Mesothelial cell of epicardium (in vitro differentiated cells): ENCODE data around the gene KCNJ6. TPM values are rescaled to one million over a fixed set of nuclear protein-coding genes. Genes with fewer than 3 reads are reported as not detected.

Experiments
- DNase-seq, 2 experiments: peaks; one replicate each; pipeline ENCODE4 v3.0.0; 2021; ENCODE audit warnings: low spot score in 2 of 2; ENCODE audit not compliant: unreplicated experiment in 2 of 2
- H3K27ac Mint-ChIP-seq: 2 replicates; pipeline ENCODE4 v1.8.0; 2021; ENCODE audit warnings: mixed read lengths
- H3K27me3 Mint-ChIP-seq: 2 replicates; pipeline ENCODE4 v1.8.0; 2021; ENCODE audit warnings: low read depth, mixed read lengths
- H3K36me3 Mint-ChIP-seq: 2 replicates; pipeline ENCODE4 v1.8.0; 2021; ENCODE audit warnings: mixed read lengths
- H3K4me1 Mint-ChIP-seq: 2 replicates; pipeline ENCODE4 v1.8.0; 2021; ENCODE audit warnings: mixed read lengths
- H3K4me3 Mint-ChIP-seq: 2 replicates; pipeline ENCODE4 v1.8.0; 2021; ENCODE audit warnings: mild to moderate bottlenecking, moderate library complexity, mixed read lengths
- H3K9me3 Mint-ChIP-seq: 2 replicates; pipeline ENCODE4 v1.8.0; 2021; ENCODE audit warnings: mixed read lengths
- CTCF ChIP-seq: fragments of 200-600 bp; sonication (generic); IDR thresholded peaks from one replicate; pipeline ENCODE4 v1.5.0; 2021; ENCODE audit warnings: antibody characterized with exemption; ENCODE audit not compliant: unreplicated experiment
- total RNA-seq: library from RNA; stranded (reverse); gene quantifications from 3 replicates; pipeline ENCODE4 v1.2.1, GENCODE V29; 2021

KCNJ6 gene
- 0.02 TPM in 2 of 3 replicates, not detected in the other for total RNA-seq

GRCh38 chr21:37916310-37917051 is at the start of gene KCNJ6:
TSS of gene KCNJ6 (minus strand) at chr21:37916457. CDS start at chr21:37840682, 75,775 bp downstream.
- Mint-ChIP-seq H3K4me3 (peak within 1 kb of the TSS; percentile 53), H3K36me3 (no peaks in the 10 kb centered on the region), H3K27me3 (peaks cover 96% of the 10 kb centered on the region), H3K9me3 (no peaks in the 10 kb centered on the region), H3K27ac (no peak within 1 kb of the TSS), H3K4me1 (peaks cover 13% of the 10 kb centered on the region)
- peak; percentile 47 for TF ChIP-seq CTCF
- peak; percentile 46 to 71 for DNase-seq

- H3K9me3 Mint-ChIP-seq, result no peaks in the 10 kb centered on the region
- no peaks in the 10 kb centered on the region for H3K36me3 Mint-ChIP-seq
- H3K4me1 Mint-ChIP-seq, result no peaks in the 10 kb centered on the region
- DNase-seq, result no peak
- peaks cover 30% of the 10 kb centered on the region for H3K27me3 Mint-ChIP-seq
- H3K27ac Mint-ChIP-seq, result no peak overlapping the region
- H3K4me3 Mint-ChIP-seq, result no peak overlapping the region
- TF ChIP-seq CTCF, result no peak
These were observed 49.0 kb upstream of the KCNJ6 start for GRCh38 chr21:37965088-37965805.

- Mint-ChIP-seq H3K36me3 (no peaks in the 10 kb centered on the region), H3K4me1 (no peaks in the 10 kb centered on the region), H3K27me3 (peaks cover 65% of the 10 kb centered on the region), H3K9me3 (no peaks in the 10 kb centered on the region), H3K4me3 (no peak overlapping the region), H3K27ac (no peak overlapping the region)
- DNase-seq, result no peak
- TF ChIP-seq CTCF, result no peak
These were observed 42.3 kb upstream of the KCNJ6 start for GRCh38 chr21:37958537-37958936.

GRCh38 chr21:37956772-37957171 is 40.5 kb upstream of the KCNJ6 start:
- TF ChIP-seq CTCF, result no peak
- DNase-seq, result no peak
- Mint-ChIP-seq H3K27me3 (peaks cover 64% of the 10 kb centered on the region), H3K4me3 (no peak overlapping the region), H3K27ac (no peak overlapping the region), H3K36me3 (no peaks in the 10 kb centered on the region), H3K4me1 (no peaks in the 10 kb centered on the region), H3K9me3 (no peaks in the 10 kb centered on the region)

GRCh38 chr21:37945036-37945435 is 28.8 kb upstream of the KCNJ6 start:
- no peaks in the 10 kb centered on the region for H3K36me3 Mint-ChIP-seq
- no peak for DNase-seq
- no peak overlapping the region for H3K27ac Mint-ChIP-seq
- TF ChIP-seq CTCF, result no peak
- no peaks in the 10 kb centered on the region for H3K4me1 Mint-ChIP-seq
- peaks cover 7% of the 10 kb centered on the region for H3K9me3 Mint-ChIP-seq
- H3K27me3 Mint-ChIP-seq, result peaks cover 10% of the 10 kb centered on the region
- H3K4me3 Mint-ChIP-seq, result no peak overlapping the region
